Measurements from ENCODE around the gene FXN.
"Not testable (repeated sequence)": the region's sequence is repeated elsewhere in the genome, so short reads cannot be mapped to it uniquely, and the experiment has no call there.

Gene FXN

DNA sequence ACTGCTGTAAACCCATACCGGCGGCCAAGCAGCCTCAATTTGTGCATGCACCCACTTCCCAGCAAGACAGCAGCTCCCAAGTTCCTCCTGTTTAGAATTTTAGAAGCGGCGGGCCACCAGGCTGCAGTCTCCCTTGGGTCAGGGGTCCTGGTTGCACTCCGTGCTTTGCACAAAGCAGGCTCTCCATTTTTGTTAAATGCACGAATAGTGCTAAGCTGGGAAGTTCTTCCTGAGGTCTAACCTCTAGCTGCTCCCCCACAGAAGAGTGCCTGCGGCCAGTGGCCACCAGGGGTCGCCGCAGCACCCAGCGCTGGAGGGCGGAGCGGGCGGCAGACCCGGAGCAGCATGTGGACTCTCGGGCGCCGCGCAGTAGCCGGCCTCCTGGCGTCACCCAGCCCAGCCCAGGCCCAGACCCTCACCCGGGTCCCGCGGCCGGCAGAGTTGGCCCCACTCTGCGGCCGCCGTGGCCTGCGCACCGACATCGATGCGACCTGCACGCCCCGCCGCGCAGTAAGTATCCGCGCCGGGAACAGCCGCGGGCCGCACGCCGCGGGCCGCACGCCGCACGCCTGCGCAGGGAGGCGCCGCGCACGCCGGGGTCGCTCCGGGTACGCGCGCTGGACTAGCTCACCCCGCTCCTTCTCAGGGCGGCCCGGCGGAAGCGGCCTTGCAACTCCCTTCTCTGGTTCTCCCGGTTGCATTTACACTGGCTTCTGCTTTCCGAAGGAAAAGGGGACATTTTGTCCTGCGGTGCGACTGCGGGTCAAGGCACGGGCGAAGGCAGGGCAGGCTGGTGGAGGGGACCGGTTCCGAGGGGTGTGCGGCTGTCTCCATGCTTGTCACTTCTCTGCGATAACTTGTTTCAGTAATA, at the start of gene FXN:
Gene FXN, plus strand, starts transcription at position 315 of the 871 bp plus-strand sequence. Its CDS starts 31 bp downstream, at position 346.
- peak; percentile 44 to 97 (median 93) for DNase-seq

DNA sequence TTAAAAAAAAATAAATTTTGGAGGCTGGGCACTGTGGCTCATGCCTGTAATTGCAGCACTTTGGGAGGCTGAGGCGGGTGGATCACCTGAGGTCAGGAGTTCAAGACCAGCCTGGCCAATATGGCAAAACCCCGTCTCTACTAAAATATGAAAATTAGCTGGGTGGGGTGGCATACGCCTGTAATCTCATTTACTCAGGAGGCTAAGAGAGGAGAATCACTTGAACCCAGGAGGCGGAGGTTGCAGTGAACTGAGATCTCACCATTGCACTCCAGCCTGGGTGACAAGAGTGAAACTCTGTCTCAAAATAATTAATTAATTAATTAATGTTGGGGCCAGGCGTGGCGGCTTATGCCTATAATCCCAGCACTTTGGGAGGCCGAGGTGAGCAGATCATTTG, 48.6 kb upstream of the FXN start:
- DNase-seq, result not testable (repeated sequence)

DNA sequence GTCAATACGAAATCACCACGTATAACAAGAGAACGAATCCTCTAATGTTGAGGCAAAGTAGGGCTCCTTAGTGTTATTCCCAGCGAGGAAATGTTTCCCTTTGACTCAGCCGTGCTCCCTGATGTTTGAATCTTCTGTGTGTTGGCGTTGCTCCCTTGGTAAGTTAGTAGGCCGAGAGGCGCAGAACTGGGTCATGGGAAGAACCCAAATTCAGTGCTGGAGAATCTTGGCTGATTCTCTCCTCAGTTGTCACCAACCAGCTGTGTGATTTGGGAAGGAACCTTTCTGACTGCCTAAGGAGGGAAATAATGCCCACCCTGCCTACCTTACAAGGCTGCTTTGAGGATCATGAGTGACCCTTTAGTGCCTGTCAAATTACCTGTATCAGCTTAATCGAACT, 44.1 kb upstream of the FXN start:
- no peak for DNase-seq

- DNase-seq, result no peak
Measured at GRCh38 chr9:68995776-68996175, 39.8 kb upstream of the FXN start.

GRCh38 chr9:68996462-68996861, 39.1 kb upstream of the FXN start:
- no peak for DNase-seq

DNA sequence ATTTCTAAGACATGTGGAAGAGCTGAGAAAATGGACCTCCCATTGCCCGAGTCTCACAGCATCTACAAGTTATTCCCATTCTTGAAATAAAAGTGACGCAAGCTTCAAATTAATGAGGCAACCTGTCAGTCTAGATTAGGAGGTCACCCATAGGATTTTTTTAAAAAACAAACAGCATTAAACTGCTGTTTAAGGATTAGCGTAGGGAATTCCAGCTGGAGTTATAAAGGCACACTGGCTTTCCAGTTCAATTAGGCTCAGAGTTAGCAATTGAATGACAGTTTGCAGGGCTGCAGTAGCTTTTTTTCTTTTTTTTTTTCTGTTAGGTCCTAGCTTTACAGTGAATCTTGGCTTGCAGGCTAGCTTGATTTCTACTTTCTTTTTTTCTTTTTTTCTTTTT, 37.9 kb upstream of the FXN start:
- DNase-seq, result no peak

- DNase-seq, result no peak
Measured at GRCh38 chr9:68998385-68998784, 37.2 kb upstream of the FXN start.

GRCh38 chr9:68998812-68999211, 36.7 kb upstream of the FXN start:
- DNase-seq, result no peak

GRCh38 chr9:68999393-69000105, 36.0 kb upstream of the FXN start:
- peak; percentile 46 to 92 (median 70) for DNase-seq

DNA sequence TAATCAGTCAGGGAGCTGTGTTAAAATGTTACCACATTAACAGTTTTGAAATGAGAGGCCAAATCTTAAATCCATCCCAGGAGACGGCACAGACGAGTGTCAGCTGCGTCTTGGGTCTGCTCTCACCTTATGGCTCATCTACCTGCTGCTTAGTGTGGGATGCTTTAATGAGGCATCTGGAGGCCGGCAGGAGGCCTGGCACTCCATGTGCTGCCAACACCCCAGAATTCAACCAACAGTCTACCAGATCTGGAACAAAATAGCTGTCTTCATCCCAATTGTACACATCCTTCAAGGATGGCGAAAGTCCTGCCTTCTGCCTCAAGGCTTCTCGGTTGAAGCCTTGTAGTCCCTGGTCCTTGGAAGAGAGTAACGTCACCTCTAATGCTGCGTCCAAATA, 33.6 kb upstream of the FXN start:
- no peak for DNase-seq

GRCh38 chr9:69003051-69003450, 32.5 kb upstream of the FXN start:
- no peak for DNase-seq

DNA sequence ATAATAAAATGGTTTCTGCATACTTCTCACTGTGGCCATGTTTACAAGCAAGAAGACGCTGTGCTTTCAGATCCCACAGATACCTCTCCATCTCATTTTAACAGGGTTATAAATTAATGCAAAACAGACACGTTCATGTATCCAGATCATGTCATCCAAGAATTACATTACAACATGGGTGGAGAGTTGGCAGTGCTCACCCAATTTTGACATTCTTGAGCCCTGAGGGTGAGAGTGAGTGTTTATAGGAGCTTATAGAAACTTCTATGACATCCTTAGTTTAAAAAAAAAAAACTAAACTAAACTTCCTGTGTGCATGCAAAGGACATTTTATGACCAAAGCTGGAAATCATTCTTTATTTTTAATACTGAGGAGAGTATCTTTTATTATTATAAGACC, 30.7 kb upstream of the FXN start:
- DNase-seq, result no peak

DNA sequence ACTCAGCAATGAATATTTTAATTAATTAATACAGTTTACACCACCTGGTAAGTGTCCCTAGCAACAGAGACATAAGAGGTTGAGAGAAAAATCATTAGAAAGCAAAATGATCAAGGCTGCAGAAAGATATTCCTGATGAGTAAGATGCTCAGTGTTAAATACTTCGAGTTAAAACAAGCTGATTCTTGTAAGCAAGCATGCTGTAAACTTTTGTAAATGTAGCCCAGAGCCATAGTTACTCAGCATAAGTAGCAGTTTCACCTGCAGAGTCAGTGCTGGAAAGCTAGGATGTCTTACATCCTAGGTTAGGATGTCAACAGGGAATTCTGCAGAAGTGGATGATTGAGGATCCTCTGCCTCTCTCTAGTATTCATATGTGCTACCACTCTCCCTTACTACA, 25.8 kb upstream of the FXN start:
- DNase-seq, result no peak

DNA sequence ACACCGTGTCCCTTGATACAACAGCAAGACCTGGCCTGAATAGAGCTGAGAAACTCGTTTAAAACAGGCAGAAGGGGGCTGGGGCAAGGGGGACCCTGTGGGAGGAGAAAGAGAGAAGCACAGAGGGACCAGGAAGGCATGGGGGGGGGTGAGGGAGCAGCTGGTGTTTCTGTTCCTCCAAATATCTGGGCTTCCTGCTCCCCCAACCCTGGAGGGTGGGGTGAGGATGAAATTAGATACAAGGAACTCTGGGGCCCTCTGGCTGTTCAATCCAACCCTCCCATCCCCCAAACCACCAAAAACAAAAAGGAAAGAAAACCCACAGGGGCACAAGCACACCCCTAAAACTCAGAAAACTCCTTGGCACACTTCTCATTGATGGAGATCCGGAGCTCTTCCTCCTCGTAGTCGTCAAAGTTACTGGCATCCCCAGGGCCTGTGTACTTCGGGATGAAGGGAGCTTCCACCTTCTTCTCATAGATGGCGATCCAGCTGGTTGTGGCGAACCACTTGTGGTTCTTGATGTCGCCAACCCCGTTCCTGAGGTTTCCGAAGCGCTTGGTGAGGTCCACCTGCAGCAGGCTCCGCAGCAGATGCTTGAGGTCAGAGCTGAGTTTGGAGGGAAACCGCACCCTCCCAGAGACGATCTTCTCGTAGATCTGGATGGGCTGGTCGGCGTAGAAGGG, 22.7 kb upstream of the FXN start:
- no peak for DNase-seq

- DNase-seq, result no peak
Measured at GRCh38 chr9:69013382-69013727, 22.2 kb upstream of the FXN start.

GRCh38 chr9:69014013-69014412, 21.5 kb upstream of the FXN start, which contains the start of gene PRKACG:
Gene PRKACG, minus strand, starts transcription at chr9:69014113. Its CDS starts 21 bp downstream, at chr9:69014092.
- no peak for DNase-seq

DNA sequence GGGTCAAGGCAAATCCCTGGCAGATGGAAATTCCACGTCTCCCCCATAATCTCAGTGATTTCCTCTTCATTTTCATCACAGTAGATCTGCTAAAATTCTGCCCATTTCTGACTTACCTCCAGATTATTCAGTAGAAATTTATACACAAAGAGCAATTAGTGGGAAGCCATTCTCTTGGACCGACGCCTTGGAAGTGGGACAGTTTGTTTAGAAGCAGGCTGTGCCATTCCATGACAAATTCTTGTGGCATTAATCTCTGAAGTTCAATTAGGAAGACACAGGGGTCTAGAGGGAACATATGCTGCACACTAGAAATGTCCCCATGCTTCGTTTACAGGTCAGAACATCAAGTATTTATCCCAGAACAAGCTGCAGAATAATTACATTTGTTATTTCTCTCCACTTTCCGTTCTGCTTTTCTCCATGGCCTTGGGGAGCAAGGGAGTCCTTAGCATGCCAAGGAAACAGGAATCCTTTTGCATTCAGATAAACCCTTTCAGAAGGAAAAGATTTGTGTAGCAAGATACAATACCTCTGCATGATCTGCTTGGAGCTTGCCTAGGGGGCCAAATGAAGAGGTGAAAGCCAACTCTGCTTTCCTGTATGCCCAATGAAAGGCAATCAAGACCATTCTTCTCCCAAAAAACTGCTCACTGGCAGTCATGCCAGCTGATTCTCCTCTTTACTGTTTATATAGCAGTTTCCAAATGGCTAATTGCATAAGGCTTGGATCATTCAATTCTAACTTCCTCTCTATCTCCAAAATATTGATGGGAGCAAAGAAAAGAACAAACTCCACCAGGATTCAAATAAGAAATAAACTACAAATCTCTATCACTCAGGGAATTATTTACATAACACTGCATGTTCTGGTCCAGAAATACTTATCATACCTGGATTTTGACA, 19.1 kb upstream of the FXN start:
- no peak for DNase-seq

- peak in 1 of 3 experiments; percentile 48 for DNase-seq
Measured at GRCh38 chr9:69018737-69019136, 16.8 kb upstream of the FXN start.

DNA sequence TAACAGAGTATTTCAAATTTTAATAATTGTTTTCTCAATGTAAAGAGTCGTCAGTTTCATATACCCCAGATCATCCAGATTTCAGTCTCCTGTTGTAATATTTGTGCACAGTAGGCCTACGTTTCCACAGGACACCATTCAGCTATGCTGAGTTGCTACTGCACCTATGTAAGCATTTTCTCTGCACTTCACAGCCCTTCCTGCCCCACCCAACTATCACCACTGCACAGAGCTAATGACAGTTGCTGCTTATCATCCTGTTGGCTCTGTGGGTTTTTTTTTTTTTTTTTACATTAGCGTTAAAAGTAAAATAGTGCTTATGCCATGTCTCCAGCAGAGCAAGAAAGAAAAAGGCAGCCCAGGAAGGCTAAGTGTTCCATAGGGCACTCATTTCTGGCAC, 15.7 kb upstream of the FXN start:
- DNase-seq, result peak in 1 of 3 experiments; percentile 42

DNA sequence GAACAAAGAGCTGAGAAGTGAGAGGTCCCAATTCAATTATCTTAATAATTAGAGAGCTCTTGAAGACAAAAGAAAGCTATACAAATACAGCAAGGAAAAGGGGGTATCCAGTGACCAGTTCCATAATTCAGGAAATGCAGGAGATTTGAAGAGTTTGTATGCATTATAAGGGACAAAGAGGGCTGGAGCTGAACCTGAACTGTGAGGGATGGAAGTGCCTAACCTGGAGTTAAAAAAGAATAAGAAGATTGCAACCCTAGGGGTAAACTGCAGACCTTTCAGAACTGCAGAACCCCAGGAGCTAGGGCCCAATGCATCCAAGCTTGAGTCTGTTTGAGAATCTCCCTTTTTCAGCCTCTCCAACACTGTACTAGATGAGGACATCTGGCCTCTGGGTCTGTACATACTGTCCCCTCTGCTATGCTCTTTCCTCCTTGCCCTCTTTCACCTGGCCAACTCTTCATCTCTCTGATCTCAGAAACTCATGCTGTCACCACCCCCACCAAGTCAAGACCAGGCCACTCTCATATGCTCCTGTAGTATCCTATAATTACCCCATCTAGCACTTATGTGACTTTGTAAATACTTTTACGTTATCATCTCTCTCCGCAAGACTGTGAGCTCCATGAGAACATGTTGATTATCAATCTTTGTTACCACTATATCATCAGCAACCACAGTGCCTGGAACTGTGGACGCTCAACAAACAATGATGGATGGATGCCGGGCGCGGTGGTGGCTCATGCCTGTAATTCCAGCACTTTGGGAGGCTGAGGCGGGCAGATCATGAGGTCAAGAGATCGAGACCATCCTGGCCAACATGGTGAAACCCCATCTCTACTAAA, 15.0 kb upstream of the FXN start:
- DNase-seq, result peak in 1 of 3 experiments; percentile 39

DNA sequence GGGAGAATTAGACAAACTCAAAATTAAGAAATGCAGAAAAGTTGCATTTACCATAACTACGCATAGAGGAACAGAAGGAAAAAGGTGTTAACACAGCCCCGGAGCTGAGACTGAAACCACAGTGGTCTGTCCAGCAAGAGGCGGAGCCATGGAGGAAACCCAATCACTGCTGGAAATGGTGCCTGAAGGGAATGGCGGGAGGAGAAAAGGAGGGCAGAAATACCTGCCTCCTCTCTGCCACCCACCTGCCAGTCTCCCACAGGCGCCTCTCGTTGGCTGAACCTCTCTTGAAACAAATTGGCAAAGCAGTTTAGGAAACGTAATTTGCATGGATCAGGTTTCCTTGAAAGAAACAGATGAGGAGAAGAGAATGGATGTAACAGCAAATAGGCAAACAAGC, 11.9 kb upstream of the FXN start:
- peak in 2 of 3 experiments; percentile 32 to 57 for DNase-seq

Measured in NCI-H1417 (cell line).